Activated effector memory CD4-positive, alpha-beta T cell treated with Interleukin-2 at 50 U/mL for 16 hours (primary cell): ENCODE measurements around the gene GNG3.
A peak's percentile ranks its signal among the peaks of the same experiment; 100 is the strongest.
"Not testable (repeated sequence)": the region's sequence is repeated elsewhere in the genome, so short reads cannot be mapped to it uniquely, and the experiment has no call there.

Source experiments
- DNase-seq: peaks from one replicate; pipeline ENCODE4 v3.0.0-alpha.2; 2020

Gene GNG3

DNA sequence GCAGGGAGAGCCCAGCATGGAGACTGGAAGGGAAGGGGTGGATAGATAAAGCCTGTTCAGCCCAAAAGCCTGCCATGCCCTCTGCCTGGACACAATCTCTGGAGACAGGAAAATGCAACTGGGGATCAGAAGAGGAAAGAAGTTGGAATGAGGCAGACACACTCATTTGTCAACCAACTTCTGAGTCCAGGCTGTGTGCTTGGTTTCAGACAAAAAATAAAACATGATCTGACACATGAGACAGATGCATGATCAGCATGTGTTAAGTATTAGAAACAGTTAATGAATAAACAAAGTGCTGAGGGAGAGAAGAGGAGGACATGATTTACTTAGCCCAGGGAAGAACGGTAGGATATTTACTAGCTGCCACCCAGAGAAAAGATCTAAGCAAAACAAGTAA, 19.0 kb upstream of the GNG3 start:
- DNase-seq, result no peak

DNA sequence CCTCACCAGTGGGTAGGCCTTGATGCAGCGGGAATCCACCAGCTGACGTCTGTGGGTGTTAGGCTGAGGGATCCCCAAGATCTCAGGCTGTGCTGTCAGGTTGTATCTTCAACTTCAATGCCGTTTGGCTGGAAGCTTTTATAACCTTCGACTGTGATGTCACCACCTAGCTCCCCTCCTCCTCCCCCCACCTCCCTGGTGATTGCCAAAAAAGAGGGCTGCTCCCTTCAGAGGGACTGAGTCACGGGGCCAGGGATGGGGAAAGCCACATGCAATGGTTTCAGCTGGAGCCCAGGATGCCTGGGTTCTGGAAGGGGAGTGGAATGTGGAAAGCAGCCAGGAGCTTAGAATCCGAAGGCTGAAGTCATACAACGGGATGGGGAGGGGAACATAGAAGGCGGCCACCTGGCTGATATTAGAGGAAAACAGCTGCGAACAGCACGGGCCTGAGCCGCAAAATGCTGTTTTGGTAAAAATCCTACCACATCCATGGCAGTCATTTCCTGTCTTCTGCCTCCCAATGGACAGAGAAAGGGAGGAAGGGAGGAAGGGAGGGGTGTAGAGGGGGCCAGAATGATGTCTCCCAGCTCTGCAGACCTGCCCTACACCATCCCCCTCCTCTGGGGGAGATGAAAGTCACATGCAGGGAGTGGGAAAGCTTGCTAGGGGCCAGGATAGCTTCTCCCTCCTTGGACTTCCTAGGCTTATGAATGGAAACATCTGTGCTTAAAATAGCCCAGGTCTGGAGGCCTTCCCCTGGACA, 17.9 kb upstream of the GNG3 start, which contains the start of gene LRRN4CL:
Gene LRRN4CL (minus strand): TSS at position 110 of the 763 bp plus-strand sequence. CDS start 1,022 bp downstream, outside the sequence.
- no peak for DNase-seq

DNA sequence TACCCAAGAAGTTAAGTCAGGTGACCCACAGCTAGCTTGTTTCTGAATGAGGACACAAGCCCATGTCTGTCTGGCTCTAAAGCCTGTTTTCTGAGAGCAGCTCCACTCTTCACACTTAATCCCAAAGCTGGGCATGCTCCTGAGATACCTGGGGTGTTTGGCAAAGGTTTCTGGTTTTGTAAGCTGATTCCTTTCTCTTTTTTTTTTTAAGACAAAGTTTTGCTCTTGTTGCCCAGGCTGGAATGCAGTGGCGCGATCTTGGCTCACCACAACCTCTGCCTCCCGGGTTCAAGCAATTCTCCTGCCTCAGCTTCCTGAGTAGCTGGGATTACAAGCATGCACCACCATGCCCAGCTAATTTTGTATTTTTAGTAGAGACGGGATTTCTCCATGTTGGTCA, 13.9 kb upstream of the GNG3 start:
- not testable (repeated sequence) for DNase-seq

DNA sequence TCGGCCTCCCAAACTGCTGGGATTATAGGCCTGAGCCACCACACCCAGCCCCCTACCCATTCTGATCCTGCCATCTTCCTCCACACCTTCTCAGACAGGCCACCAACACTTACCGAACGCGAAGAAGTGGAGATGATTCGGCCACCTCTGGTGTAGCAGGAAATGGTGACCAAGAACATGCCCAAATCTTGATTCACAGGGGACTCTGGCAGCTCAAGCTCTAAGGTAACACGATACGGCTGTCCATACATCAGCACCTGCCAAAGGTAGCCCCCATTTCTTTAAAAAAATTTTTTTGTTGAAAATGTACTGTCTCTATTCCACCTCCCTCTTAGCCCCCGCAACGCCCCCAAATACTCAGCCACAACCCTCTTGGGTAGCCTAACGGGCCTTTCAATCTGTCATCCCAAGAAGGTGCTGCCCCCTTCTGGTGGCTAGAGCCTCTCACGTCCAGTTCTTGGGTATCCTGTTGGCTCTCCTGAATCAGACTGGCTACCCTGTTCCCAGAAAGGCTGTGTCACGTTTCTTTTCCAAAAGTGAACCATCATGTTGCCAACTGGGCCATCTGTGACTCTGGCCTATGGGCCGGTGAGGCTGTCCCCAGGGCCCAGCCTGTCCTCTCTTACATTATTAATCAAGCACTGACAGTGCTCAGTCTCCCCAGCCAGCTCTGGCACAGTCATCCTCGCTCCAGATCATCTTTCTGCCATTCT, 12.9 kb upstream of the GNG3 start:
- DNase-seq, result peak; percentile 56

DNA sequence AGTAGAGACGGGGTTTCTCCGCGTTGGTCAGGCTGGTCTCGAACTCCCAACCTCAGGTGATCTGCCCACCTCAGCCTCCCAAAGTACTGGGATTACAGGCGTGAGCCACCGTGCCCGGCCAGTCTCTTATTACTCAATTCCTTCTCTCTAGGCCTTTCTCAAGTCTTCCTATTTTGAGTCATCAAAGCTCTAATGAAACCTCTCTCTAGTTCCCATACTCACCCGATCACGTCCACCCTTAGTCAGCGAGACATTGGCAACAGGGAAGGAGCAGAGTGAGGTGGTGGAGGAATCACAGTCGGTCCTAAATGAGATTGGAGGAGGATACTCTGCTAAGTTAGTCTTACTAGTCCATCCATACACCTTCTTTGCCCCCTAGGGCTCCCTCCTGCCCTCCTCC, 5.2 kb upstream of the GNG3 start:
- no peak for DNase-seq

DNA sequence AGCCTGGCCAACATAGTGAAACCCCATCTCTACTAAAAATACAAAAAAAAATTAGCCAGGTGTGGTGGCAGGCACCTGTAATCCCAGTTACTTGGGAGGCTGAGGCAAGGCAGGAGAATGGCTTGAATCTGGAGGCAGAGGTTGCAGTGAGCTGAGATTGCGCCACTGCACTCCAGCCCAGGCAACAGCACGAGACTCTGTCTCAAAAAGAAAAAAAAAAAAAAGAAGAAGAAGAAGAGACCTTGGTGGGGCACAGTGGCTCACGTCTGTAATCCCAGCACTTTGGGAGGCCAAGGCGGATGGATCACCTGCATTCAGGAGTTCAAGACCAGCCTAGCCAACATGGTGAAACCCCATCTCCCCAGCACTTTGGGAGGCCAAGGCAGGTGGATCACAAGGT, 3.6 kb upstream of the GNG3 start:
- not testable (repeated sequence) for DNase-seq

DNA sequence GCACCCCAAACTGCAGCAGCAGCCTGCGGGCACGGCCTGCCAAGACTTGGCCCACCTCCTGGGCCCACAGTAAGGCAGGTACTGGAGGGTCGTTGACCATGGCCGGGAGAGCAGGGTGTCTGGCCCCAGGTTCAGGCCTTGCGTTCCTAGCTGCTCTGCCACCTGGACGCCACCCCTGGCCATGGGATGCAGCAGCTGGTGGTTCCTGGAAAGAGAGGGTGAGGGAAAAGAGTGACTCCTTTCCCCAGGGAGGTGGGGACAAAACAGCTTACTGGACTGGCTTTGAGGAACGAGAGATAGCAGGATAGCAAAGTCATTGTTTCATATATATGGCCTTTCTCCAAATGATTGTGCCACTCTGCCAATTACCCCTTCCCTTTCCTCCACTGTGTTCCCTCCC, 2.1 kb upstream of the GNG3 start:
- no peak for DNase-seq

DNA sequence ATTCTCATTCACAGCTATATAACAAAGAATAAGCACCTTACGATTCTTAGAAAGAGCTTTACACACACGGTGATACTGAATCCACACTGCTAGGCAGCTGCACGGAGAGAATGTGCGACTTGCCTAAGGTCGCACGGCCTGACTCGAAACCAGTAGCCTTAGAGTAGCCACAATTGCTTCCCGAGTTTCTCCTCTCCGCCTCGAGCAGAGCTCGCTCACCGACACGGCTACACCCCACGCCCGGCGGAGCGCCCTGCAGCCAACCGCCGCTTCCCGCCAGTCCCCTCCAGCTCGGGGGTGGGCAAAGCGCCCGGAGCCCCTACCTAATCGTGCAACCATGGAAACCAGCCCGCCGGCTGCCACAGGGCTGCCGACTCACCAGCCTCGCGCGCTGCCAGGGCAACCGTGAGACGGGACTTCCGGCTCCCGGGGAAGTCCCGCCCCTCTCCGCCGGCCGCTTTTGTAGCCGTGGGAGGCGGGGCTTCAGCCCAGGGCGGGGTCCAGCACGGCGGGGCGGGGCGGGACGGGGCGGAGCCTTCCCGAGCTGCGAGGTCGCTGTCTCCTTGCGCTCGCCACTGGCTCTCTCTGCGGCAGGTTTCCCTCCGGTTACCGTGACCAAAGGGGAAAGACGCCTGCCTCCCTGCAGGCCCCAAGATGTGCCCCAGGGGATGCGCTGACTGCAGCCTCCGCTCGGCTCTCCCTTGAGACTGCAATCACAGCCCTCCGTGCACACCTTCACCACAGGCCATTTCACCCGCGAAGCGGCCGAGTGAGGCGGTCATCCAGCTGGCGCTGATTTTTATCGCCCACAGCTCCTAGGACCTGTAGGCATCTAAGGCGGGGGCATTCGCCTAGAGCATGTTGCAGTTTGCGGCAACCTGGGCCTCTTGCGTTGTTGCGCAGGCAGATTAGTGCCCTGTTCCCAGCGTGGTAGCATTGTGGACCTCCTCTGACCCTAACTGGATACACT, 1.3 kb upstream of the GNG3 start:
- DNase-seq, result peak; percentile 88

DNA sequence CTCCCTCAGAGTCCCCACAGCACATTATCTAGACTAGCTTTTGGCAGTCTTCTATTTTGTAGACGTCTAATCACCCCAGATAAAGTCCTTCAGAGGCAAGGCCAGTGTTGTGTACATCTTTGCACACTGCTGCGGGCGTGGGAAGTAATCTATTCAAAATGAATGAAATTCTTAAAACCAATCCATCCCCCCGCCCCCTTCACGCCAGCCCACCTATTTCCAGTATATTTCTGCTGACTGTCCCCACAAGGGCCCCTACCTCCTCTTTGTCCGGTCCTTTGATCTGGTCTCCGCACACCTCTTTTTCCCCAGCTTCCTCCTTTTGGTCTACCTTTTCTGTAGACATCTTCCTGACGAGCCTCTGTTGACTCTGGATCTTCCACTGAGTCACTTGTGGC, 627 bp upstream of the GNG3 start:
- no peak for DNase-seq

DNA sequence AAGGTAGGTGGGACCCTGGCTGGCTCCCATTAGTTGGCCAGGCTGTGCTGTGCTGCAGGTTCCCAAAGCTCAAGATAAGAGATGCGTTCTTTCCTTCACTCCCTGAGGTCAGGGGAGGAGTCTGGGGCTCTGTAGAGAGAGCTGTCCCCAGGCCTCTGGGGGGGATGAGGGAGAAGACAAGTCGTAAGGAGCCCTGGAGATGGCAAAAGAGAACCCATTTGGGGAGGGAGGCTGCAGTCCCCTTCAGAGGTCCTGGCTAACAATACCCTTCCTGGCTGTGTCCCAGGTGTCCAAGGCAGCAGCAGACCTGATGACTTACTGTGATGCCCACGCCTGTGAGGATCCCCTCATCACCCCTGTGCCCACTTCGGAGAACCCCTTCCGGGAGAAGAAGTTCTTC, 916 bp downstream of the GNG3 start:
- DNase-seq, result no peak

DNA sequence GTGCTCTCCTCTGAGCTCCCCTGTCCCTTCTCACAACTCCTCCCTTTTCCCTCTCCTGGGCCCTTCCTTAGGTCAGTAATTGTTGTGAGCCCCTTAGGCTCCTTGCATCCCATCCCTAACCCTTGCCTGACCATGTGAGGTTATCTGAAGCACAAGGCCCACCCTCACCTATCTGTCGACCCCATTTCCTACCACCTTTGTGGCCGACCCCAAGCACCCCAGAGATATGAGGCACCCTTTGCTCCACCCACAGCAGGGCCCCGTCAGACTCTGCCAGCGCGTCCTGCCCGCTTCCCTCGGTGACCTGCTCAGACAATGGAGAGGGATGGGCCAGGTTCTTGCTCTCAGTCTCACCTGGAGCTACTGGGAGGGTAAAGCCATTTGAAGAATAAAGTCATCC, 1.3 kb downstream of the GNG3 start:
- DNase-seq, result peak; percentile 40

DNA sequence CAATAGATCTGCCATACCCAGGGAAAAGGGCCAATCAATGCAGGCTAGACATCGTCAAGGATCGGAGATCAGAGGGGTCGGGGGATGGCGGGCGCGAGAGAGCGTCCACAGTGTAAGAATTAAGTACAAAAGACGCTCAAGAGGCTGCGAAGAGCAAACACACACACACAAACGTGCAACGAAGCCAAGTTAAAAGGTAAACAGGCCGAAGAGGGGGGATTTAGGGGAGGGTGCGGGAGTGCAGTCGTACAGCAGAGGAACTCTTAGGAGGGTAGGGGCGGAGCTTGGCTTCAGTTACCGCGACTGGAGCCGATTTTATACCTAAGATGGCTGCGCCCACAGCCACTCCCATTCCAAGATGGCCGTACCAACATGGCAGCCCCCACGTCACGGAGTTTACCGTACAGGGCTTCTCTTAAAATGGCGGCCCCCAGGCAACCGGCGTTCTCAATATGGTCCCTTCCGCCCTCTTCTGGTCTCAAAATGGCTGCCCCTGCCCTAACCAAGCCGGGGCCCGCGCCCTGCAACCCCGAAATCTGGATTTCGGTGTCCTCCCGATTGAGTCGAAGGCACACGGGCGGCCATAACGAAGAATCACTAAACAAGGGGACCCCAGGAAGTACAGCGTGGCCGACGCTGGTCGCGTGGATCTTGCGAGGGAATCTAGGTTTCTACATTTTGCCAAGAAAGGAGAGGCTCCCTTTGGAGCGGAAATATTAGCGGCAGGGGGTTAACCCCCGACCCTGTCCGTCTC, 1.9 kb downstream of the GNG3 start:
- DNase-seq, result peak; percentile 94

DNA sequence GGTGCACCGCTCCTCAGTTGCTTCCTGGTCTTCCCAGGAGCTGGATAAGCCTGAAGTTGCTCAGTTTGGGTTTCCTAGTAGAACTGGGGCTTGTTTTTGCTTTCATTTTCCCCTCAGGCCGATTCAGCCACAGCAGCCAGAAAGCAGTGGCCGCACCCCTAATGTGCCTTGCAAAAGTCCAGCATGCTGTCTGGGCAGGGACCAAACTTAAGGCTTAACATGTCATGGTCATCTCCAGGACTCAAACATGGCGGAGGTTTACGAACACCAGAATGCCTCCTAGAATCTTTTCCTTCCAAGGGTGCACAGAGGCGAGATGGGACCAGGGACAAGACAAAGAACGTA, 2.5 kb downstream of the GNG3 start:
- no peak for DNase-seq

DNA sequence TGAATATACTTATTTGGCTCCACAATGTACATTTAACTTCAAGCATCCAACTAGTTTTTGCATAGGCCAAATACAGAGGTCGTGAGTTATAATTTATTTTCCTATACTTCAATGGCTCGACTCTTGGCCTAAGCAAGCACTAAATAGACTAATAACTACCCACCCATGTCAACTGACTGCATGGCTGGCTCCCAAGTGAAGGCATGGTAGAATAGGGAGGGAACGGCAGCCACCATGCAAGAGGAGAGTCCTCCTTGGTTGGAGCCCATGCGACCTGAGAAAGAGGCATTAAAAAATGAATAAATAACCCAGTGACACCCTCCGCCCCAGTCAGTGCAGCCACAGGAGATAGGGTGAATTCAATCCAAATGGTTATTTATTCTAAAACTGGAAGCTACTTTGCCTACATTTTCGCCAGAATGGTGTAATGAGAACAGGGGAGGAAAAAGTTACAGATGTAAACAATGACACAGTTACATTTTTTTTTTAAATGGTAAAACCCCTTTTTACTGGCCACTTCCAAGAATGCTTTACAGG, 4.9 kb downstream of the GNG3 start:
- no peak for DNase-seq

DNA sequence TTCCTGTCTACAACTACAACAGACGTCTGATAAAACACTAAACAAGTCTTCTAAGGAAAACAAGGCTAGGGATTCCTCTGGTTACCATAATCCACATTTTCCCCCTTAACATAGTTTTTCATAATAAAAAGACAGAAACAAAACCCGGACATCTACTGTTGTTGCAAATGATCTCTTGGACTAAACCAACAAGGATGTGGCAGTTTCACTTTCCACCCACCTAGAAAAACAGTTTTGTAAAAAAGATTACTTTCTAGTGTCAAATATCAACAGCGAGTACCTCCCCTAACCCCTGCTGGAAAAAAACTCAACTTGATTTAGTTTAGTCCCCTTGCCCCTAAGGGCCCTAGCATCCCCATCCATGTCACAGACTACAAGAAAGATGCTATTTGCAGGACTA, 5.4 kb downstream of the GNG3 start:
- DNase-seq, result no peak

DNA sequence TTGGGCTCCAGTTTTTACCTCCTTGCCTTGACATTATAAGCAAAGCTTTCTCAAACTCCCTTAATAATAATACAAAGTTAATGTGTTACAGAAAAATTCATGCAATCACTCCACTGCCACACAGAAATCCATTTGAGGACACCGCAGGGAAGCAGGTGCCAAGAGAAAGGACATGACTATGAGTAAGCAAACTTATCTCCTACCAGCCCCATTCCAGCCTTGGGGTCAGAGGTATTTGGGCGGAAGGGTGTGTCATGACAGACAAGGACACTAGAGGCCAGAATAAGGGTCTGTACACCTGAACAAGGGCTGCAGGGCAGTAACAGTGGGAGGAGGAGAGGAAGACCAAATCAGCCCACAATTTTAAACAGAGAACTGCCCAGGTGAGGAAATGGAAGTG, 5.9 kb downstream of the GNG3 start:
- DNase-seq, result no peak

DNA sequence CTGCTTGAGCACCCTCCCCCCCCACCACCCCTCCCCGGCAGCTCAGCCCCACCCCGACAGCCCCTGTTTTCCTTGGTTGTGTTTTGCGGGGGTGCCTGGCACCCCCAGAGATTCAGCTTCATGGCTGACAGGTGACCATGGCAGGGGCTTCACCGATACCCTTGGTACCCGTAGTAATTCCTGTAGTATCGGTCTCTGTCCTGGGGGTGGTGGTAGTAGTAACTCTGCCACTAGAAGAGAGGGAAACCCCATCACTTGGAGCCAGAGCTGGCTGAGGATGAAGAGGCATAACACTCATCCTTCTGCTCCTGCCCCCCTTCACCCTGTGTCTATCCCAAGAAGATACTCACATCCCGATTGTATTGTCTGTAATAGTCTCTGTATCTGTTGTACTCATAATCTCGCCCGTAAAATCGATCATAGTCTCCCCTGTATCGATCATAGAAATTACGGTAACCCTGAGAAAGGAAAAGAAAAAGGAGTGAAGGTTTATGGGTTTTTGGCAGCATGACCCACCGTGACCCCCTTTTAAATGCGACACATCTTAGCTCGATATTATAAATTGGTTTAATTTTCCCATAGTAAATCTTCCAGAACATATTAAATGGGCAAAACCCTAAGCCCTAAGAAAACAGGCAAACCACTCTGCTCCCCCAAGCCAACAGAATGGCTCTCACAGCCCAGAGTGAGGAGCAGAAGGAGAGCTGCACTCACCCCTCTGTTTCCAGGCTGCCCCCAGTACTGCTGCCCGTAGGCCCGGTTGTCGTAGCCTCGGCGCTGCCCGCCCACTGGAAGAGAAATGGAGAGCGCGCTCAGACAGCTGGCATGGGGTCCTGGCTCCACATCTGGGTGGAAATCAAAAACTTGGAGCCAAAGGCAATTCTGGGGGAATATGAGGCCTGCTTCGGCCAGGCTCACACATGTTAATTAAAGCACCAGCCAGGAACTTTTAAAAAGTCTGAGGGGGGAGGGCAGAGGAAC, 8.0 kb downstream of the GNG3 start:
- DNase-seq, result no peak

DNA sequence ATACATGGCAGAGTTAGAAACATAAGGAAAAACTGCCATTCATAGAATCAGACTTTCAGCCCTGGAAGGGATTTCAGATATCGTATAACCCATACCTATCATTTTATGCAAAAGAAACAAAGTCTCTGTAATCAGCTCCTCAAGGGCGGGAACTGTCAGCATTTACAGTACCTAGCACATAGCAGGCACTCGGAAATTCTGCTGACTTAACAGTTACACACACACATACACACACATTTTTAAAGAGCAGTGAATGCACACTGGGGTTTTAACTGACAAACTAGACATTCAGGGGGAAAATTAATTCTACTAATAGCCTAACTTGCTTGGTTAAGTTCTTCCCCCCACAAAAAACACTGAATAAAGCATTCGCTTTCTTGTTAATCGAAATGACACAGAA, 8.7 kb downstream of the GNG3 start:
- DNase-seq, result no peak

DNA sequence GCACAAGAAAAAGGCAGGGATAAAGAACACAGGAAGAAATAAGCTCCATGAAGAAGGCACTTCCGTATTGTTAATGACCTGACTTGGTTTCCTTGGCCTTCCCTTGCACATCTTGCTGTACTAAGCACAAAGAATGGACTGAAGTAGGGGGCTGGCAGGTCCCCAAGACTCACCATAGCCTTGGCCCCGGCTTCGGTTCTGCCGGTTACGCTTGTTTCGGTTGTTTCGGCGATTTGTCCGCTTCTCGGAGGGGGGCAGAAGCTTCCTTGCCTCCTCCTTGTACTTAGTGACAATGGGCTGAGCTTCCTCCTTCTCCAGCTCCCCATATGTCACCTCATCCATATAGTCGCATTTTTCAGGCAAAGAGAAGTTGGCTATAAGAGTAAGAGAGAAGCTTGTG, 9.3 kb downstream of the GNG3 start:
- no peak for DNase-seq

DNA sequence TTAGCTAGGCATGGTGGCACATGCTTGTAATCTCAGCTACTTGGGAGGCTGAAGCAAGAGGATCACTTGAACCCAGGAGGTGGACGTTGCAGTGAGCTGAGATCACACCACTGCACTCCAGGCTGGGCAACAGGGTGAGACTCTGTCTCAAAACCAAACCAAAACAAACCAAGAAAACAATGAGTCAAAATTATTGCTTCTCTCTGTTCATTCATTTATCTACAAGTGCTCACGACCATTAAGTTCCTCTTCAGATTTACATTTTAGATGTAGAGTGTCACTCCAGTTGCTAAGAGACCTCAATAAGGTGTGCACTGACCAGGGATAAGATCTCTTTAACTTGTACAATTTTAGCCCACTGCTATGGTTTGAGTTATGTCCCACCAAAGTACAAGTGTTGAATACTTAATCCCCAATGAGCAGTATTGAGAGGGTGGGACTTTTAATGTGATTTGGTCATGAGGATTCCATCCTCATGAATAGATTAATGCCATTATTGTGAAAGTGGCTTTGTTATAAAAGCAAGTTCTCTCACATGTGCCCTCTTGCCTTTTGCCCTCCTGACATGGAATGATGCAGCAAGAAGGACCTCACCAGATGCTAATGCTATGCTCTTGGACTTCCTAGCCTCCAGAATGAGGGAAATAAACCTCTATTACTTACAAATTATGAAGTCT, 12.0 kb downstream of the GNG3 start:
- DNase-seq, result no peak

DNA sequence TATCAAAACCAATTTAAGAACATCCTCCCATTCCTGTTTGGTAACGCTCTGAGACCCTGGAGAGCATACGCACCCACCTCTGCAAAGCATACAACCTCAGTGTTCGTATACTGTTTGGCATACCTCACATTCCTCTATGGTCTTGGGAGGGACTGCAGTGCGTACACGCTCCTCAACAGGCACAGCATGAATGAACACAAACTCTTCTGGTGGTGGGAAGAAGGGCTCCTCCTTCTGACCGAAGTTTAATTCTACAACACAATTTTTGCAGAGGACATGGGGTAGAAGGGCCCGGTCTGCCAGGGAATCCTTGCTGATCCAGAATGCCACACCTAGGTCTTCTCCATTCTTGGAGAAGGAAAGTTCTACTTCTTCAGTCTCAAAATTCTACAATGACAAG, 14.5 kb downstream of the GNG3 start:
- DNase-seq, result no peak
